GF-D8 (cell line): ENCODE results near the gene POLR2A.
"Not testable (repeated sequence)": the region's sequence is repeated elsewhere in the genome, so short reads cannot be mapped to it uniquely, and the experiment has no call there.

Experiments
- DNase-seq: peaks from one replicate; lab custom pipeline; 2025; lab: John Stamatoyannopoulos, UW

Gene POLR2A

GRCh38 chr17:7478276-7479212, 5.6 kb upstream of the POLR2A start:
- DNase-seq = no peak

GRCh38 chr17:7479213-7480088, 4.7 kb upstream of the POLR2A start, which contains the start of gene ZBTB4:
Gene ZBTB4 (minus strand): TSS chr17:7479631. CDS start chr17:7466801, 12,830 bp downstream.
- DNase-seq = no peak

- no peak for DNase-seq
Measured at GRCh38 chr17:7480089-7480384, 4.1 kb upstream of the POLR2A start.

GRCh38 chr17:7481275-7481674, 2.9 kb upstream of the POLR2A start, which contains the start of gene SLC35G6:
Gene SLC35G6 (plus strand): TSS chr17:7481446. CDS start chr17:7481517, 71 bp downstream.
- not testable (repeated sequence) for DNase-seq

- DNase-seq = not testable (repeated sequence)
Measured at GRCh38 chr17:7481842-7482741, 2.1 kb upstream of the POLR2A start.

GRCh38 chr17:7482742-7483088, 1.5 kb upstream of the POLR2A start:
- not testable (repeated sequence) for DNase-seq

GRCh38 chr17:7483255-7484066, 705 bp upstream of the POLR2A start:
- peak; percentile 64 for DNase-seq

- no peak for DNase-seq
Measured at GRCh38 chr17:7484919-7485377, 782 bp downstream of the POLR2A start.

GRCh38 chr17:7486181-7486580, 2.0 kb downstream of the POLR2A start:
- no peak for DNase-seq

GRCh38 chr17:7490144-7490543, 6.0 kb downstream of the POLR2A start:
- DNase-seq = no peak

- DNase-seq = no peak
Measured at GRCh38 chr17:7491583-7491982, 7.4 kb downstream of the POLR2A start.

GRCh38 chr17:7493941-7494340, 9.8 kb downstream of the POLR2A start:
- no peak for DNase-seq

- no peak for DNase-seq
Measured at GRCh38 chr17:7495906-7496434, 11.8 kb downstream of the POLR2A start.

GRCh38 chr17:7496470-7497183, 12.5 kb downstream of the POLR2A start:
- no peak for DNase-seq

GRCh38 chr17:7497228-7497627, 13.1 kb downstream of the POLR2A start:
- DNase-seq = no peak

GRCh38 chr17:7497636-7498035, 13.5 kb downstream of the POLR2A start:
- no peak for DNase-seq

- DNase-seq = no peak
Measured at GRCh38 chr17:7499161-7499560, 15.0 kb downstream of the POLR2A start.

GRCh38 chr17:7501729-7502128, 17.6 kb downstream of the POLR2A start:
- no peak for DNase-seq

GRCh38 chr17:7502171-7502847, 18.1 kb downstream of the POLR2A start:
- no peak for DNase-seq
